NT2/D1 (cell line): ENCODE measurements around the gene ZNF414.

Source experiments
- DNase-seq: peaks from one replicate; pipeline ENCODE4 v3.0.0-alpha.2; 2011; ENCODE audit warnings: low read depth, low spot score
- H3K27me3 ChIP-seq: 2 replicates; pipeline ENCODE4 v1.6.0; 2011; ENCODE audit warnings: mild to moderate bottlenecking; ENCODE audit not compliant: insufficient read length, insufficient read depth
- H3K36me3 ChIP-seq: 2 replicates; pipeline ENCODE4 v1.6.1; 2011; ENCODE audit warnings: mild to moderate bottlenecking, low read length, mixed read lengths; ENCODE audit not compliant: insufficient read depth, insufficient read length
- H3K4me1 ChIP-seq: 2 replicates; pipeline ENCODE4 v1.5.1; 2011; ENCODE audit not compliant: insufficient read depth, insufficient read length
- H3K4me3 ChIP-seq: 2 replicates; pipeline ENCODE4 v1.5.1; 2011; ENCODE audit warnings: low read depth; ENCODE audit not compliant: insufficient read length
- H3K9ac ChIP-seq: 2 replicates; pipeline ENCODE4 v1.6.0; 2011; ENCODE audit warnings: low read depth; ENCODE audit not compliant: insufficient read length
- H3K9me3 ChIP-seq: 2 replicates; pipeline ENCODE4 v1.5.1; 2011; ENCODE audit warnings: mild to moderate bottlenecking, low read length; ENCODE audit not compliant: insufficient read depth
- SUZ12 ChIP-seq: IDR thresholded peaks from 2 replicates; pipeline ENCODE4 v1.6.1; 2011; ENCODE audit not compliant: insufficient read length, insufficient read depth; ENCODE audit errors: extremely low read depth
- YY1 ChIP-seq: IDR thresholded peaks from 2 replicates; pipeline ENCODE4 v1.6.1; 2011; ENCODE audit not compliant: insufficient read length, insufficient read depth
- ZNF274 ChIP-seq: IDR thresholded peaks from 2 replicates; pipeline ENCODE4 v1.6.1; 2011; ENCODE audit warnings: mild to moderate bottlenecking, low read depth, low read length

ZNF414 gene

GRCh38 chr19:8481616-8482015 is 32.4 kb downstream of the ZNF414 start:
- TF ChIP-seq ZNF274 (no peak), YY1 (no peak), SUZ12 (no peak)
- Histone ChIP-seq H3K4me3 (no peak overlapping the region), H3K4me1 (peaks cover 7% of the 10 kb centered on the region), H3K9me3 (no peaks in the 10 kb centered on the region), H3K27me3 (no peaks in the 10 kb centered on the region), H3K36me3 (peaks cover 89% of the 10 kb centered on the region), H3K9ac (no peak overlapping the region)
- DNase-seq, result no peak

DNA sequence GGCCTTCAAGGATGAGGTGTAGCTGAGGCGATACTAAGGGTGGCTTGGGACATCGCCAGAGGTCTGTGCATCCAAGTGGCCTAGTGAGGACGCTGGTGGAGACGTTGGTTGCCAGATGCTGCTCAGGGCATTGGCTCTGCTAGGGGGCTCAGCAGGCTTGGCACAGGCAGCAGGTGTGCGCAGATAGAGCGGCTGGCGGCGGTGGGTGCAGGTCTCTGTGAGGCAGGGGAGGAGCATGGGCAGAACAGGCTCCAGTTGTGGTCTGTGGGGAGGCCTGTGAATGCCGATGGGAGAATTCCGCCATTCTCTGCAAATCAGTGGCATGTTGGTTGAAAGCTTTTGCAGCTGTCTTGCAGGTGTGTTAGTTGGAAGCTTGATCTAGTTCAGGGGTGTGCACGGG is 32.8 kb downstream of the ZNF414 start:
- no peaks in the 10 kb centered on the region for H3K27me3 ChIP-seq
- DNase-seq, result no peak
- peaks cover 89% of the 10 kb centered on the region for H3K36me3 ChIP-seq
- no peaks in the 10 kb centered on the region for H3K9me3 ChIP-seq
- no peak for TF ChIP-seq SUZ12
- TF ChIP-seq ZNF274, result no peak
- no peak for TF ChIP-seq YY1
- no peak overlapping the region for H3K9ac ChIP-seq
- H3K4me1 ChIP-seq, result peaks cover 6% of the 10 kb centered on the region
- no peak overlapping the region for H3K4me3 ChIP-seq

GRCh38 chr19:8478598-8478997 is 35.4 kb downstream of the ZNF414 start:
- Histone ChIP-seq H3K36me3 (peaks cover 89% of the 10 kb centered on the region), H3K4me3 (no peak overlapping the region), H3K9me3 (no peaks in the 10 kb centered on the region), H3K4me1 (no peaks in the 10 kb centered on the region), H3K9ac (no peak overlapping the region), H3K27me3 (no peaks in the 10 kb centered on the region)
- DNase-seq, result no peak
- TF ChIP-seq ZNF274, result no peak
- no peak for TF ChIP-seq YY1
- no peak for TF ChIP-seq SUZ12

GRCh38 chr19:8477889-8478288 is 36.1 kb downstream of the ZNF414 start:
- TF ChIP-seq ZNF274 (no peak), SUZ12 (no peak), YY1 (no peak)
- Histone ChIP-seq H3K4me3 (no peak overlapping the region), H3K36me3 (peaks cover 89% of the 10 kb centered on the region), H3K4me1 (no peaks in the 10 kb centered on the region), H3K9me3 (no peaks in the 10 kb centered on the region), H3K27me3 (no peaks in the 10 kb centered on the region), H3K9ac (no peak overlapping the region)
- no peak for DNase-seq

GRCh38 chr19:8476524-8476923 is 37.4 kb downstream of the ZNF414 start:
- H3K4me1 ChIP-seq, result no peaks in the 10 kb centered on the region
- no peak overlapping the region for H3K4me3 ChIP-seq
- H3K36me3 ChIP-seq, result peaks cover 89% of the 10 kb centered on the region

DNA sequence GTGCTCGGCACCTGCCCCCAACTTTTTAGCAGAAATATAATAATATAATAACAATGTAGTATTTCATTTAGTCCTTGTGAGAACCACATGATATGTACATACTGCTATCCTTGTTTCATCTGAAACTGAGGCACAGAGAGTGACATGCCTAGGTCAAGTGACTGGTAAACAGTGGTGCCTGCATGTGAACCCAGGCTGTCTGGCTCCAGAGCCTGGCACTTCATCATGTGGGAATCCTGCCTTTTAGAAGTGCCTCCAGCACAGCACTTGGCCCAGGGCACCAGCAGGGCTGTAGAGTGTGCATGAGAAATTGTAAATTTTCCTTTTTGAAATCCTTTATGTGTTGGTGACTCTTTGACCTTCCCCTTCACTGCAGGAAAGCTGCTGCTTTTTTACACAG is 39.0 kb downstream of the ZNF414 start:
- Histone ChIP-seq H3K27me3 (no peaks in the 10 kb centered on the region), H3K9me3 (no peaks in the 10 kb centered on the region), H3K4me3 (no peak overlapping the region), H3K36me3 (peaks cover 92% of the 10 kb centered on the region), H3K4me1 (no peaks in the 10 kb centered on the region), H3K9ac (no peak overlapping the region)
- no peak for DNase-seq
- no peak for TF ChIP-seq SUZ12
- no peak for TF ChIP-seq YY1

More at GRCh38 chr19:8476524-8476923, 37.4 kb downstream of the ZNF414 start:
- Histone ChIP-seq H3K27me3 (no peaks in the 10 kb centered on the region), H3K9ac (no peak overlapping the region), H3K9me3 (no peaks in the 10 kb centered on the region)
- no peak for TF ChIP-seq SUZ12
- TF ChIP-seq ZNF274, result no peak
- TF ChIP-seq YY1, result no peak
- DNase-seq, result no peak

GRCh38 chr19:8473648-8474476 is 40.1 kb downstream of the ZNF414 start:
- peaks cover 4% of the 10 kb centered on the region for H3K4me1 ChIP-seq
- no peak for TF ChIP-seq YY1
- no peak for TF ChIP-seq ZNF274
- no peak for TF ChIP-seq SUZ12
- no peak for DNase-seq

More at GRCh38 chr19:8473648-8474476, 40.1 kb downstream of the ZNF414 start:
- H3K4me3 ChIP-seq, result no peak overlapping the region
- no peaks in the 10 kb centered on the region for H3K9me3 ChIP-seq
- peaks cover 97% of the 10 kb centered on the region for H3K36me3 ChIP-seq
- H3K27me3 ChIP-seq, result no peaks in the 10 kb centered on the region
- no peak overlapping the region for H3K9ac ChIP-seq
